IPS-18c (cell line): Measurements from ENCODE around the gene FZD10.

Experiments used
- H3K4me3 ChIP-seq: 2 replicates; pipeline ENCODE4 v1.7.0; 2013; ENCODE audit warnings: low read depth, mild to moderate bottlenecking, low read length, moderate library complexity; ENCODE audit not compliant: insufficient read depth
- H3K9me3 ChIP-seq: one replicate; pipeline ENCODE4 v1.6.1; 2013; ENCODE audit warnings: mild to moderate bottlenecking, low read length, moderate library complexity; ENCODE audit not compliant: control insufficient read depth, insufficient read depth

The FZD10 gene

GRCh38 chr12:130142736-130143135 lies 19.5 kb upstream of the FZD10 start:
- no peak overlapping the region for H3K4me3 ChIP-seq
- H3K9me3 ChIP-seq: no peaks in the 10 kb centered on the region

- Histone ChIP-seq H3K9me3 (no peaks in the 10 kb centered on the region), H3K4me3 (no peak overlapping the region)
These were observed 19.1 kb upstream of the FZD10 start for GRCh38 chr12:130143136-130143535.

GRCh38 chr12:130144256-130144655 lies 18.0 kb upstream of the FZD10 start:
- Histone ChIP-seq H3K9me3 (no peaks in the 10 kb centered on the region), H3K4me3 (no peak overlapping the region)

- Histone ChIP-seq H3K9me3 (no peaks in the 10 kb centered on the region), H3K4me3 (no peak overlapping the region)
These were observed 16.5 kb upstream of the FZD10 start for GRCh38 chr12:130145731-130146130.

GRCh38 chr12:130146176-130146931 lies 15.9 kb upstream of the FZD10 start:
- Histone ChIP-seq H3K4me3 (no peak overlapping the region), H3K9me3 (no peaks in the 10 kb centered on the region)

GRCh38 chr12:130147875-130148596 lies 14.2 kb upstream of the FZD10 start:
- no peak overlapping the region for H3K4me3 ChIP-seq
- no peaks in the 10 kb centered on the region for H3K9me3 ChIP-seq

GRCh38 chr12:130151846-130152245 lies 10.4 kb upstream of the FZD10 start:
- Histone ChIP-seq H3K9me3 (no peaks in the 10 kb centered on the region), H3K4me3 (no peak overlapping the region)

- H3K4me3 ChIP-seq: no peak overlapping the region
- no peaks in the 10 kb centered on the region for H3K9me3 ChIP-seq
These were observed 9.9 kb upstream of the FZD10 start for GRCh38 chr12:130152386-130152785.

DNA sequence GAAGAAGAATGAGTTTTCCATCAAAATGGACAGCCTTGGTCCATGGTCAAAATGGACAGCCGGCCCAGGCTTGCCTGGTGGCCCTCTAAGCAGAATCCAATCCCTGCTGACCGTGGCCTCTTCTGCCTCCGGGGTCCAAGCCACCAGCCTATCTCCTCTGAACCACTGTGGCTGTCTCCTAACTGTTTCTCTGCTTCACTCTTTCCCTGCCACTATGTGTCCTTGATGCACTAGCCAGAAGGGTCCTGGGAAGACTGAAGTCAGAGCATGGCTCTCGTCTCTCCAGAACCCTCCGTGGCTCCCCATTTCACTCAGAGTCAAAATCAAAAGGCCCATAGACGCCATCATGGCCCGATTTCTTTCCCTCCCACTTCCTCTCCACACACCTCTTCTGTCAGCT lies 8.5 kb upstream of the FZD10 start:
- Histone ChIP-seq H3K9me3 (no peaks in the 10 kb centered on the region), H3K4me3 (no peak overlapping the region)

GRCh38 chr12:130154276-130155070 lies 7.8 kb upstream of the FZD10 start:
- H3K9me3 ChIP-seq: no peaks in the 10 kb centered on the region
- H3K4me3 ChIP-seq: no peak overlapping the region

GRCh38 chr12:130155416-130156073 lies 6.7 kb upstream of the FZD10 start:
- H3K9me3 ChIP-seq: no peaks in the 10 kb centered on the region
- H3K4me3 ChIP-seq: no peak overlapping the region

DNA sequence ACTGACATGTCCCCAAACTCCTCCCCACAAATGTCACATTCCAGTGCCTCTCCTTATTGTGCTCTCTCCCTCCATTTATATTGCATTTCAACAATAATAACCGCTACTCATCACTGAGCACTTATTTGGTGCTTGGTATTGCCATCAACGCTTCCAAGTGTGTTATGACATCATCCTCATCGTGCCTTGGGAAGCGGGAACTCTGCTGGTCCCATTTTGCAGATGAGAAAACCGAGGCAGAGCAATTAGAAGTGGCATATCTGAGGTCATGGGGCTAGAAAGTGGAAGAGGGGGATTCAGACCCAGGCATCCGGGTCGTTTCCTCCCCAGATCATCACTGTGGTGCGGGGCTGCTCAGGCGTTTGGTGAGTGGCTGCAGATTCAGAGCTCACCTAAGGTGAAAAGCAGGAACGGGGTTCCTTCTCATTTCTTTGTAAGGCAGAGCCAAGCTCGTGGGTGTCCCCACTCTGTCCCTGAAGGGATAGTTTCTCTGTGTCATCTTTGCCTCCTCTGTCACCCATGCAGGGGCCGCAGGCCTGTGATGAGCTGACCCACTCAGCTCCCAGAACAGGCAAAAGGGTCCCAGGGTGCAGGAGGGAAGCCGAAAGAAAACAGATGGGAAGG lies 5.5 kb upstream of the FZD10 start:
- no peak overlapping the region for H3K4me3 ChIP-seq
- no peaks in the 10 kb centered on the region for H3K9me3 ChIP-seq

- Histone ChIP-seq H3K4me3 (no peak overlapping the region; the same call in 1 of the 2 replicates), H3K9me3 (no peaks in the 10 kb centered on the region)
These were observed 4.1 kb upstream of the FZD10 start for GRCh38 chr12:130157998-130158753.

GRCh38 chr12:130158754-130159059 lies 3.6 kb upstream of the FZD10 start:
- H3K9me3 ChIP-seq: no peaks in the 10 kb centered on the region
- no peak overlapping the region for H3K4me3 ChIP-seq

DNA sequence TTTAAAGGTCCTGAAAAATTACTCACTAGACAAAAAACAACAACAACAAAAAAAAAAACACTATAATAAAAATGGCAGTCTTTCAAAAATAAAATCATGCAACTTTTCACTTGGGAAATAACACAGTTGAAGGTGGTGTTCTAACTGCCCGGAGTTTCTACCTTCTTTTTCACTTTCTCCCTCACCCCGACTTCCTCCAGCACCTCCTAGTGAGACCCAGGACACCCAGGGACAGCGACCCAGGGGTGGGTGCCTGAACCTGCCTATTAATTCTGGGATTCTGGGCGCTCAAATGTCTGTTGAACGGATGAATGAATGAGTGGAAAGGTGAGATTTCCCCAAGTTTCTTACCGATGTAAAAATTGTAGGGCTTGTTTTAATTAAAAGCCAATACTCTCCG lies 2.0 kb upstream of the FZD10 start:
- no peaks in the 10 kb centered on the region for H3K9me3 ChIP-seq
- peak overlapping the region; percentile 56 for H3K4me3 ChIP-seq

DNA sequence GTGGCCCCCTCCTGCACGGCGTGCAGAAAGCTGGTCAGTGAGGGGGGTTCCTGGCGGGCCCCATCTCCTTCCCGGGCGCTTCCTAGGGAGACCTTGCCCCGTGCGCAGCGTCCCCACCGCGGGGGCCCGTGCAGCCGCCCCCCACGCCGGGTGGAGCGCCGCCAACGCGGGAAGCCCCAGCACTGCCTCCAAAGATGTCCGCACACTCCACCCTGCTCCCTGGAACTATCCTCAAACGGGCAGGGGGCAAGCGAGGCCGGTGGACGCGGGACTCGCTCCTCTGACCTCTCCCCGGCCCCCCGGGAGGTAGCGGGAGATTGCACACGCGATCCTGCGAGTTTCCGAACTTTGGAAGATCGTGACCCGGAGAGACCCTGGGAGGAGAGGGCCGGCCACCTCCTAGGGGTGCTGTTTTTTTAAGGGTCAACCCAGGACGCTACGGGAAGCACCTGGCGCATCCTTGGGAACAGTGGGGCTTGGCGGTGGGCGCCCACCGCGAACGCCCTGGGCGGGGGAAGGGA lies 1.5 kb upstream of the FZD10 start:
- peak overlapping the region; percentile 56 for H3K4me3 ChIP-seq
- H3K9me3 ChIP-seq: no peaks in the 10 kb centered on the region
